ENCODE measurements around the gene NKIRAS2. TPM values are rescaled to one million over a fixed set of nuclear protein-coding genes. Genes with fewer than 3 reads are reported as not detected.

The NKIRAS2 gene
- total and polyA plus RNA-seq, 10 donors: 11.3 to 38.8 (median 22.7) TPM

- Histone ChIP-seq H3K4me3 (no peak overlapping the region), H3K36me3 (peaks cover 7 to 100% (median 95%) of the 10 kb centered on the region in 6 donors), H3K9me3 (no peaks in the 10 kb centered on the region), H3K4me1 (peaks cover 0 to 11% (median 0%) of the 10 kb centered on the region in 6 donors), H3K27ac (no peak overlapping the region), H3K27me3 (replicated peaks in 1 of 7) (no peaks in the 10 kb centered on the region)
- DNase-seq: no peak
- intact Hi-C loops (cut with DNase I; ENCODE audit: low total_unique reads): no loop called here
- WGBS, 5 donors: 60 to 81% (median 72%) methylated on average over 3 of the region's 3 CpGs
- TF ChIP-seq CTCF (IDR thresholded peaks at IDR 0.05 in 8 of 11, conservative IDR thresholded peaks at IDR 0.05 in 3 of 11): no peak
- TF ChIP-seq POLR2AphosphoS5 (IDR thresholded peaks at IDR 0.05): no peak
- TF ChIP-seq POLR2A (IDR thresholded peaks at IDR 0.05): no peak
Observed at GRCh38 chr17:41987642-41988041, 32.2 kb upstream of the NKIRAS2 start.

- no peak overlapping the region for H3K27ac ChIP-seq
- no peak for TF ChIP-seq POLR2A (IDR thresholded peaks at IDR 0.05)
- TF ChIP-seq POLR2AphosphoS5 (IDR thresholded peaks at IDR 0.05): no peak
- TF ChIP-seq CTCF (IDR thresholded peaks at IDR 0.05 in 8 of 11, conservative IDR thresholded peaks at IDR 0.05 in 3 of 11): no peak
- H3K36me3 ChIP-seq: peaks cover 7 to 100% (median 95%) of the 10 kb centered on the region in 6 donors
- no peak for DNase-seq
- H3K4me3 ChIP-seq: no peak overlapping the region
- H3K4me1 ChIP-seq: peaks cover 0 to 11% (median 0%) of the 10 kb centered on the region in 6 donors
- intact Hi-C loops (cut with DNase I; ENCODE audit: low total_unique reads): no loop called here
- 96 to 99% (median 98%) methylated on average over 2 of the region's 2 CpGs for WGBS, 5 donors
- no peaks in the 10 kb centered on the region for H3K9me3 ChIP-seq
- H3K27me3 ChIP-seq (replicated peaks in 1 of 7): no peaks in the 10 kb centered on the region
Observed at GRCh38 chr17:41988418-41988817, 31.5 kb upstream of the NKIRAS2 start.

DNA sequence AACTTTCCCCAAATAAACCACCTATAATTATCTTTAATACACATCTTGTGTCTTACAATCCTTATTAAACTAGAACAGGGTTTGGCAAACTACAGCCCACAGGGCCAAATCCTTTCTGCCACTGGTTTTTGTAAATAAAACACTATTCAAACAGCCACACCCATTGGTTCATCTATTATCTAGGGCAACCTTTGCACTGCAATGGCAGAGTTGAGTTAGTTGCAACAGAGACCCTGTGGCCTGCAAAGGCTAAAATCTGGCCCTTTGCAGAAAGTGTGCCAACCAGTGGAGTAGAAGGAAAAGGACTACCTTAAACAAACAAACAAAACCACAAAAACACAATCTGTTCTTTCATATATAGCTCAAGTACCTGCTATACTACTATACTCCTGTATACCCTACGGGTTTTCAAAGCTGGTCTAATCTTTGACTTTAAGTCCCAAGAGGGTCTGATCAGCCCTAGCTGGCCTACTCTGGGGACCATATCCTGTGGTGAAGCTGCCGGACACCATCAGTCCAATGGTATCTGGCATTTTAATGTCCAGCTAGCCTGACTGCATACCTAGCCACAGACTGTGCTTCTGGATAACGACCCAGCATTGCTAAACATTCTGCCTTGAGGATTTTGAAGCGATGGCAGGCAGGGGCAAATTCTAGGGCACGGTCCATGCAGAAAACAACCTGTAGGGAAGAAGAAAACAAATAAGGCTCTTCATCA is 30.0 kb upstream of the NKIRAS2 start:
- intact Hi-C loops (cut with DNase I; ENCODE audit: low total_unique reads): no loop called here
- Histone ChIP-seq H3K9me3 (no peaks in the 10 kb centered on the region), H3K36me3 (peaks cover 7 to 100% (median 96%) of the 10 kb centered on the region in 6 donors), H3K4me1 (peaks cover 0 to 2% (median 0%) of the 10 kb centered on the region in 6 donors), H3K4me3 (no peak overlapping the region), H3K27me3 (replicated peaks in 1 of 7) (no peaks in the 10 kb centered on the region), H3K27ac (no peak overlapping the region)
- WGBS, 5 donors: 78 to 98% (median 95%) methylated on average over 5 of the region's 5 CpGs
- DNase-seq: no peak
- no peak for TF ChIP-seq POLR2A (IDR thresholded peaks at IDR 0.05)
- no peak for TF ChIP-seq POLR2AphosphoS5 (IDR thresholded peaks at IDR 0.05)
- TF ChIP-seq CTCF (IDR thresholded peaks at IDR 0.05 in 8 of 11, conservative IDR thresholded peaks at IDR 0.05 in 3 of 11): no peak

- intact Hi-C loops (cut with DNase I; ENCODE audit: low total_unique reads): no loop called here
- peak overlapping the region in 1 of 8 donors; percentile 4 for H3K27ac ChIP-seq
- H3K4me3 ChIP-seq: no peak overlapping the region
- H3K4me1 ChIP-seq: peaks cover 0 to 23% (median 8%) of the 10 kb centered on the region in 6 donors
- no peak for DNase-seq
- WGBS, 5 donors: 86 to 95% (median 89%) methylated on average over 3 of the region's 3 CpGs
- H3K9me3 ChIP-seq: no peaks in the 10 kb centered on the region
- peaks cover 5 to 100% (median 98%) of the 10 kb centered on the region in 6 donors for H3K36me3 ChIP-seq
- TF ChIP-seq POLR2AphosphoS5 (IDR thresholded peaks at IDR 0.05): no peak
- TF ChIP-seq POLR2A (IDR thresholded peaks at IDR 0.05): no peak
- no peak for TF ChIP-seq CTCF (IDR thresholded peaks at IDR 0.05 in 8 of 11, conservative IDR thresholded peaks at IDR 0.05 in 3 of 11)
- no peaks in the 10 kb centered on the region for H3K27me3 ChIP-seq (replicated peaks in 1 of 7)
Observed at GRCh38 chr17:41992576-41992975, 27.3 kb upstream of the NKIRAS2 start.
